Esophagus squamous epithelium (tissue), 5 donors: ENCODE measurements around the gene RCL1. TPM values are rescaled to one million over a fixed set of nuclear protein-coding genes. Genes with fewer than 3 reads are reported as not detected.
A peak's percentile ranks its signal among the peaks of the same experiment; 100 is the strongest.

ENCODE experiments used
- DNase-seq: peaks from one replicate; lab custom pipeline; 2025; lab: John Stamatoyannopoulos, UW
- H3K27ac ChIP-seq, 4 donors: fragments of 200-600 bp; sonication (generic); one replicate each; pipeline ENCODE4 v1.5.1; 2016 to 2019; ENCODE audit warnings: mild to moderate bottlenecking in 1 of 4
- H3K27me3 ChIP-seq, 4 donors: fragments of 200-600 bp; sonication (generic); 1 replicate in 3 of 4; 2 replicates in 1 of 4; pipeline versions ENCODE4 v1.5.1 to v1.6.0; 2017 to 2021; ENCODE audit warnings: antibody characterized with exemption in 1 of 4
- H3K36me3 ChIP-seq, 3 donors: fragments of 200-600 bp; sonication (generic); one replicate each; pipeline ENCODE4 v1.5.1; 2016 to 2019
- H3K4me1 ChIP-seq, 3 donors: fragments of 200-600 bp; sonication (generic); one replicate each; pipeline ENCODE4 v1.5.1; 2017 to 2019
- H3K4me3 ChIP-seq, 4 donors: fragments of 200-600 bp; sonication (generic); 1 replicate in 3 of 4; 2 replicates in 1 of 4; pipeline ENCODE4 v1.5.1; 2016 to 2019; ENCODE audit warnings: mild to moderate bottlenecking in 2 of 4, moderate library complexity in 1 of 4
- H3K9me3 ChIP-seq, 3 donors: fragments of 200-600 bp; sonication (generic); one replicate each; pipeline ENCODE4 v1.5.1; 2016 to 2019
- POLR2A ChIP-seq, 4 donors: fragments of 450-650 bp; IDR thresholded peaks; one replicate each; pipeline ENCODE4 v1.6.1; 2017; ENCODE audit warnings: antibody characterized with exemption in 4 of 4, mild to moderate bottlenecking in 4 of 4, moderate library complexity in 3 of 4
- WGBS, 2 donors: methylation state at CpG; one replicate each; pipeline ENCODE4 v1.1.5; 2018; 5-methylcytosine and 5-hydroxymethylcytosine counted together
- intact Hi-C: fragments of 100-400 bp; cut with DNase I; formaldehyde crosslinking; loops from one replicate; pipeline ENCODE4 v1.15.0; 2022
- total RNA-seq, 4 donors: library from RNA; depleted of rRNA; stranded (reverse); fragments of >200 nt; gene quantifications; one replicate each; pipeline ENCODE4 v1.1.0, GENCODE V29; 2016
- TF ChIP-seq, protein P1 (sequence below), 6 experiments: fragments of 450-650 bp in 4 of 6; fragments of 200-600 bp in 2 of 6; sonication (generic) in 2 of 6; IDR thresholded peaks; one replicate each; pipeline ENCODE4 v1.5.1; 2016 to 2019; ENCODE audit warnings: antibody characterized with exemption in 6 of 6, mild to moderate bottlenecking in 4 of 6, moderate library complexity in 4 of 6
- donor health status: DM: yes; HTN: yes; CAD: no.

Gene RCL1, protein sequence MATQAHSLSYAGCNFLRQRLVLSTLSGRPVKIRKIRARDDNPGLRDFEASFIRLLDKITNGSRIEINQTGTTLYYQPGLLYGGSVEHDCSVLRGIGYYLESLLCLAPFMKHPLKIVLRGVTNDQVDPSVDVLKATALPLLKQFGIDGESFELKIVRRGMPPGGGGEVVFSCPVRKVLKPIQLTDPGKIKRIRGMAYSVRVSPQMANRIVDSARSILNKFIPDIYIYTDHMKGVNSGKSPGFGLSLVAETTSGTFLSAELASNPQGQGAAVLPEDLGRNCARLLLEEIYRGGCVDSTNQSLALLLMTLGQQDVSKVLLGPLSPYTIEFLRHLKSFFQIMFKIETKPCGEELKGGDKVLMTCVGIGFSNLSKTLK
- total RNA-seq: 10 to 100 TPM; 13.8 to 28.0 (median 16.5) TPM

DNA sequence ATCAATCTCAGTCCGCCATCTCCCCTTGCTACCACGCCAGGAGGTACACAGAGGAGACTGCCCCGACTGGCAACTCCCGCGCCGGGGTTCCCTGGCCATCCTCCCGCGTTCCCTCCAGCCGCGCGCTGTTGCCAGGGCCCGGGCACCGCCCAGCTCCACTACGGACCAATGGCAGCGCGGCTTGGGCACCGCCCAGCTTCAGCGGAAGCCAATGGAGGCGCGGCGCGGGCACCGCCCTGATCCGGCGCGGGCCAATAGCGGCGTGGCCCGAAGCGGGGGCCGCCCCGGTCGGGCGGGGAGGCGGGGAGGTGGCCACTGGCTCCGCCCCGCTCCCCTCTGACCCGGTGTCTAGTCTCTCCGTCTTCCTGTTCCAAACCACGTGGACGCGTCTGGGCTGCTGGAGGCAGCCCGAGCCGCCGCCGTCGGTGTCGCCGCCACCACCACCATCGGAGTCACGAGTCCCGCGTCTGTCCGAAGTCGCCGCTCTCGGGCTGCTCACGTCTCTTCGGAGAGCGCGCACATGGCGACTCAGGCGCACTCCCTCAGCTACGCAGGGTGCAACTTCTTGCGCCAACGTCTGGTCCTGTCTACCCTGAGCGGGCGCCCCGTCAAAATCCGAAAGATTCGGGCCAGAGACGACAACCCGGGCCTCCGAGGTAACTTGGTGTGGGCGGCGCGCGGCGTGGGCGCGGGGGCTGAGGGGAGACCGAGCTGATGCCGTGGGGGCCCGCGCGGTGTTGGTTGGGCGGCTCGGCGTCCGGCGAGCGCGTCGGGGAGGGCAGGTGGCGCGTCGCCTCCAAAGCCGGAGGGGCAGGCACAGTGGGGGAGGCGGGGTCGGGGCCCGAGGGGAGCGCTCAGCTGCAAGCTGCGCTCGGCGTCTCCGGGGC is at the start of gene RCL1:
Gene RCL1 (plus strand): TSS at position 373 of the 887 bp plus-strand sequence. CDS start 148 bp downstream, at position 521.
- intact Hi-C loops: no loop called here
- H3K4me1 ChIP-seq: peaks cover 9 to 34% (median 11%) of the 10 kb centered on the region in 3 donors
- no peaks in the 10 kb centered on the region for H3K27me3 ChIP-seq
- H3K36me3 ChIP-seq: no peaks in the 10 kb centered on the region
- WGBS, 2 donors: 0 to 1% methylated on average over 4 to 25 of the region's 106 CpGs
- no peaks in the 10 kb centered on the region for H3K9me3 ChIP-seq
- TF ChIP-seq POLR2A (IDR thresholded peaks at IDR 0.05): peak in 2 of 4 donors; percentile 63 to 74
- TF ChIP-seq, protein P1, sequence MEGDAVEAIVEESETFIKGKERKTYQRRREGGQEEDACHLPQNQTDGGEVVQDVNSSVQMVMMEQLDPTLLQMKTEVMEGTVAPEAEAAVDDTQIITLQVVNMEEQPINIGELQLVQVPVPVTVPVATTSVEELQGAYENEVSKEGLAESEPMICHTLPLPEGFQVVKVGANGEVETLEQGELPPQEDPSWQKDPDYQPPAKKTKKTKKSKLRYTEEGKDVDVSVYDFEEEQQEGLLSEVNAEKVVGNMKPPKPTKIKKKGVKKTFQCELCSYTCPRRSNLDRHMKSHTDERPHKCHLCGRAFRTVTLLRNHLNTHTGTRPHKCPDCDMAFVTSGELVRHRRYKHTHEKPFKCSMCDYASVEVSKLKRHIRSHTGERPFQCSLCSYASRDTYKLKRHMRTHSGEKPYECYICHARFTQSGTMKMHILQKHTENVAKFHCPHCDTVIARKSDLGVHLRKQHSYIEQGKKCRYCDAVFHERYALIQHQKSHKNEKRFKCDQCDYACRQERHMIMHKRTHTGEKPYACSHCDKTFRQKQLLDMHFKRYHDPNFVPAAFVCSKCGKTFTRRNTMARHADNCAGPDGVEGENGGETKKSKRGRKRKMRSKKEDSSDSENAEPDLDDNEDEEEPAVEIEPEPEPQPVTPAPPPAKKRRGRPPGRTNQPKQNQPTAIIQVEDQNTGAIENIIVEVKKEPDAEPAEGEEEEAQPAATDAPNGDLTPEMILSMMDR (IDR thresholded peaks at IDR 0.05): no peak
- H3K27ac ChIP-seq: peak within 1 kb of the TSS; percentile 81 to 89 (median 84)
- H3K4me3 ChIP-seq: peak within 1 kb of the TSS; percentile 74 to 97 (median 88)
- DNase-seq: peak; percentile 83

DNA sequence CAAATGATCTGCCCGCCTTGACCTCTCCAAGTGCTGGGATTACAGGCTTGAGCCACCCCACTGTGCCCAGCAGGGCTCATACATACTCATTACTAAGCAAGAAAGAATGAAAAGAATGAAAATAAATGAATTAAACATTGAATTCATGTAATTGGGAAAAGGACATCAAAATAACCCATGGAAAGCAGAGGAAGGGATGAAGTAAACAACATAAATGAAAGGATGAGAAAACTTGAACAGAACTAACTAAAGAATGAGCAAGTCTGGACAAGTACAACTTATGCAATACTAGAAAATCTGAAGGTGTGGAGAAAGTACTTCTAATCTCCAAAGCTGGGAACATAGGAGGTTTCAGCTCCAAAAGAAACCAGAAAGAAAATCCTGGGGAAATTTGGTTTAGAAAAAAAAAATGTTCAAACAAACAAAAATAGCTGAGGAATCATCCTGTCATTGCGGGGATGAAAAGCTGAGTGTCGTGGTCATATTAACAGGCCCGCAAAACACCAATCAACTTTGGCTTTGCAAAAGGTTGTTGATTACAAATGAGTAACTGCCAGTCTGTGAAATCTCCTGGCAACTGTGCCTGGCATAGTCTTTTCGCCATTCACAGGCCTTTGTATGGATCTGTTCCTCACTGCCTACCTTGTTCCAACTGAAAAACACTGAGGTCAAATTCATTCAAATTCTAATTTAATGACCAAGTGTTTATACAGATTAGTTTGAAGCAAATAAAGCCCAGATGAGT is 49.4 kb upstream of the RCL1 start:
- WGBS, 2 donors: 42 to 49% methylated on average over 5 of the region's 5 CpGs
- Histone ChIP-seq H3K36me3 (no peaks in the 10 kb centered on the region), H3K27me3 (no peaks in the 10 kb centered on the region), H3K9me3 (no peaks in the 10 kb centered on the region), H3K4me3 (peak overlapping the region in 1 of 4 donors; percentile 3), H3K4me1 (peaks cover 9 to 44% (median 9%) of the 10 kb centered on the region in 3 donors), H3K27ac (peak overlapping the region; percentile 92 to 99 (median 98))
- intact Hi-C loops: loop anchor here (10.0 kb wide), 1 partner anchor 691 kb away; the partner anchor contains the start of gene PLGRKT
- no peak for DNase-seq
- TF ChIP-seq POLR2A (IDR thresholded peaks at IDR 0.05): no peak
- TF ChIP-seq, protein P1 (IDR thresholded peaks at IDR 0.05): no peak

DNA sequence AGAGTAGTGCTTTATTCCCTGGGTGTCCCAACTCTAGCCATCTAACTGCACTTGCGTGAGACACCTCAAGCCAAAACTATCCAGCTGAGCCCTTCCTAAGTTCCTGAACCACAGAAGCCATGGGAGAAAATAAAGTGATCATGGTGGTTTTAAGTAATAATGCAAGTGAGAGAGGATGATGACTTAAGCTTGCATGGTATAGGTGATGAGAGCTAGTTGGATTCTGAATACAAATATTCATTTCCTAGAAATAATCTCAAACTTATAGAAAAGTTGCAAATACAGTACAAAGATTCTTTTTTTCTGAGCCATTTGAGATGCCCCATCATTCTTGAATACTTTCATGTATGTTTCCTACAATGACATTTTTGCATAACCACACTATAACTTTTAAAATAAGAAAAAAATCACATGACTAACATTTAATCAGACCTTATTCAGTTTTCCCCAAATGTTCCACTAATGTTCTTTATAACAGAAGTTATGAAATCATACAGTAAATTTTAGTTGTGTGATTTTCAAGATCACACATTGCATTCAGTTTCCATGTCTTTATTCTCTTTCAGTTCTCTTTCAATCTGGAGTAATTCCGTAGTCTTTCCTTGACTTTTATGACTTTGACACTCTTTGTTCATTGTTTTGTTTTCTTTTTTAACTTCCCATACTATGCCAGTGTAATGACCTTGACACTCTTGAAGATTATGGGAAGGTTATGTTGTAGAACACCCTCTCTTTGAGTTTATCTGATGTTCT is 46.3 kb upstream of the RCL1 start:
- no peak for TF ChIP-seq POLR2A (IDR thresholded peaks at IDR 0.05)
- TF ChIP-seq, protein P1 (IDR thresholded peaks at IDR 0.05): no peak
- no peaks in the 10 kb centered on the region for H3K36me3 ChIP-seq
- no peak overlapping the region for H3K4me3 ChIP-seq
- H3K9me3 ChIP-seq: no peaks in the 10 kb centered on the region
- peaks cover 0 to 27% (median 4%) of the 10 kb centered on the region in 3 donors for H3K4me1 ChIP-seq
- 94 to 96% methylated on average over 2 of the region's 2 CpGs for whole genome bisulfite sequencing, 2 donors
- H3K27me3 ChIP-seq: peaks cover 0 to 4% (median 0%) of the 10 kb centered on the region in 4 donors
- DNase-seq: no peak
- intact Hi-C loops: loop anchor here (10.0 kb wide), 1 partner anchor 688 kb away; the partner anchor contains the start of gene PLGRKT
- no peak overlapping the region for H3K27ac ChIP-seq

DNA sequence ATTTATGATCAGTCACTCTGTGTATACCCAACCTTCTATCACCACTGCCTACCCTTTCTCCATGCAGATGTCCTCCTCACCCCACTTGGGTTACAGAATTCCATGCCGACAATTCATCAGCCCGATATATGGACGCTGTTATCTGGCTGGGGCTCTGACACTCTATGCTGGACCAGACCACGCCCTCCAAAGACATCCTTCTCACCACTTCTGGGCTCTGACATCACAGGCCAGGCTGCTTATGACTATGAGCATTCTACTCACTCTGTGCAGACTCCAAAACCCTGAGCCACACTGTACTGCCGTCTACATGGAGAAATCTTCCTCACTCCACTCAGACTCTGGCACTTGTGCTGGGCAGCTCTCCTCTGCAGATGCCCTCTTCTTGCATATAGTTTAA is 44.1 kb upstream of the RCL1 start:
- 92 to 94% methylated on average over 5 of the region's 5 CpGs for WGBS, 2 donors
- TF ChIP-seq POLR2A (IDR thresholded peaks at IDR 0.05): no peak
- TF ChIP-seq, protein P1 (IDR thresholded peaks at IDR 0.05): no peak
- no peaks in the 10 kb centered on the region for H3K36me3 ChIP-seq
- H3K27ac ChIP-seq: no peak overlapping the region
- no peak for DNase-seq
- H3K4me1 ChIP-seq: peaks cover 0 to 9% (median 0%) of the 10 kb centered on the region in 3 donors
- H3K4me3 ChIP-seq: no peak overlapping the region
- peaks cover 0 to 4% (median 0%) of the 10 kb centered on the region in 4 donors for H3K27me3 ChIP-seq
- no peaks in the 10 kb centered on the region for H3K9me3 ChIP-seq
- intact Hi-C loops: loop anchor here (10.0 kb wide), 1 partner anchor 686 kb away; the partner anchor contains the start of gene PLGRKT
